Trophoblast cell (in vitro differentiated cells and primary cell): ENCODE measurements around the gene RAB6B.
A peak's percentile ranks its signal among the peaks of the same experiment; 100 is the strongest.

Source experiments
- DNase-seq, 2 donors: peaks; one replicate each; pipeline ENCODE4 v3.0.0-alpha.2; 2016
- H2AFZ ChIP-seq: 2 replicates; pipeline ENCODE4 v1.6.1; 2013; ENCODE audit warnings: low read length, moderate library complexity, mild to moderate bottlenecking; ENCODE audit not compliant: insufficient read depth, poor library complexity
- H2AK5ac ChIP-seq: 2 replicates; pipeline ENCODE4 v1.6.1; 2013; ENCODE audit warnings: mild to moderate bottlenecking, low read length
- H2BK120ac ChIP-seq: 2 replicates; pipeline ENCODE4 v1.6.1; 2013; ENCODE audit warnings: low read length, mild to moderate bottlenecking, moderate library complexity; ENCODE audit not compliant: insufficient read depth, poor library complexity
- H2BK12ac ChIP-seq: 2 replicates; pipeline ENCODE4 v1.6.1; 2013; ENCODE audit warnings: mild to moderate bottlenecking, low read length, moderate library complexity
- H2BK5ac ChIP-seq: 2 replicates; pipeline ENCODE4 v1.6.1; 2013; ENCODE audit warnings: low read length, low read depth, moderate library complexity, mild to moderate bottlenecking; ENCODE audit not compliant: poor library complexity
- H3K14ac ChIP-seq: 2 replicates; pipeline ENCODE4 v1.6.1; 2013; ENCODE audit warnings: mild to moderate bottlenecking, low read length
- H3K18ac ChIP-seq: 2 replicates; pipeline ENCODE4 v1.6.1; 2013; ENCODE audit warnings: mild to moderate bottlenecking, low read length
- H3K23ac ChIP-seq: 2 replicates; pipeline ENCODE4 v1.6.1; 2013; ENCODE audit warnings: low read length
- H3K27ac ChIP-seq: 2 replicates; pipeline ENCODE4 v1.5.1; 2013; ENCODE audit warnings: low read depth, mild to moderate bottlenecking, inconsistent platforms, low read length, moderate library complexity
- H3K27me3 ChIP-seq: 2 replicates; pipeline ENCODE4 v1.6.1; 2013; ENCODE audit warnings: inconsistent platforms, mild to moderate bottlenecking, low read length, moderate library complexity; ENCODE audit not compliant: insufficient read depth
- H3K36me3 ChIP-seq, 2 experiments: 1 replicate in 1 of 2; 2 replicates in 1 of 2; pipeline ENCODE4 v1.6.1; 2013; ENCODE audit warnings: low read length in 2 of 2, mild to moderate bottlenecking in 2 of 2, moderate library complexity in 1 of 2; ENCODE audit not compliant: insufficient read depth in 2 of 2, control insufficient read depth in 1 of 2
- H3K4ac ChIP-seq: 2 replicates; pipeline ENCODE4 v1.6.1; 2013; ENCODE audit warnings: low read depth, mild to moderate bottlenecking, low read length, moderate library complexity
- H3K4me1 ChIP-seq, 2 experiments: 1 replicate in 1 of 2; 2 replicates in 1 of 2; pipeline ENCODE4 v1.6.1; 2013; ENCODE audit warnings: low read length in 2 of 2, mild to moderate bottlenecking in 2 of 2, moderate library complexity in 1 of 2; ENCODE audit not compliant: insufficient read depth in 2 of 2, control insufficient read depth in 1 of 2
- H3K4me2 ChIP-seq: 2 replicates; pipeline ENCODE4 v1.6.1; 2013; ENCODE audit warnings: inconsistent platforms, mild to moderate bottlenecking, low read length, moderate library complexity
- H3K4me3 ChIP-seq: 2 replicates; pipeline ENCODE4 v1.5.1; 2013; ENCODE audit warnings: mild to moderate bottlenecking, low read depth, low read length, inconsistent platforms
- H3K79me1 ChIP-seq: one replicate; pipeline ENCODE4 v1.6.1; 2013; ENCODE audit warnings: low read length
- H3K79me2 ChIP-seq: 2 replicates; pipeline ENCODE4 v1.6.1; 2013; ENCODE audit warnings: low read length, mild to moderate bottlenecking; ENCODE audit not compliant: control insufficient read depth, insufficient read depth, poor library complexity
- H3K9ac ChIP-seq: 2 replicates; pipeline ENCODE4 v1.6.1; 2013; ENCODE audit warnings: mild to moderate bottlenecking, low read length
- H3K9me3 ChIP-seq: 2 replicates; pipeline ENCODE4 v1.6.1; 2013; ENCODE audit warnings: low read depth, mild to moderate bottlenecking, control low read depth, inconsistent platforms, low read length; ENCODE audit not compliant: insufficient read depth
- H4K12ac ChIP-seq: 2 replicates; pipeline ENCODE4 v1.6.1; 2013; ENCODE audit warnings: low read depth, mild to moderate bottlenecking, low read length, moderate library complexity
- H4K8ac ChIP-seq: 2 replicates; pipeline ENCODE4 v1.6.1; 2013; ENCODE audit warnings: low read depth, mild to moderate bottlenecking, low read length, moderate library complexity
- H4K91ac ChIP-seq: one replicate; pipeline ENCODE4 v1.6.1; 2013; ENCODE audit warnings: low read depth, mild to moderate bottlenecking, low read length, moderate library complexity
- WGBS: extraction: QIAGEN DNeasy Blood & Tissue Kit; methylation state at CpG from one replicate; pipeline ENCODE4 v1.1.7; 2013; ENCODE audit warnings: missing lambda C conversion rate; ENCODE audit not compliant: insufficient read length, insufficient coverage; ENCODE audit errors: extremely low coverage; 5-methylcytosine and 5-hydroxymethylcytosine counted together

The RAB6B gene

GRCh38 chr3:133820129-133820528 is 75.6 kb downstream of the RAB6B start:
- no peak overlapping the region for H3K4me2 ChIP-seq
- no peak overlapping the region for H3K9ac ChIP-seq
- H3K79me2 ChIP-seq: no peaks in the 10 kb centered on the region
- H4K12ac ChIP-seq: no peak overlapping the region
- no peak overlapping the region for H2BK12ac ChIP-seq
- no peak overlapping the region for H2BK120ac ChIP-seq
- peaks cover 5% of the 10 kb centered on the region for H3K9me3 ChIP-seq
- no peak overlapping the region for H2AFZ ChIP-seq
- H2BK5ac ChIP-seq: no peak overlapping the region
- DNase-seq: no peak
- H3K18ac ChIP-seq: no peak overlapping the region
- peaks cover 17 to 38% of the 10 kb centered on the region in 2 experiments for H3K36me3 ChIP-seq
- H3K23ac ChIP-seq: no peak overlapping the region
- no peak overlapping the region for H4K91ac ChIP-seq
- H3K27ac ChIP-seq: no peak overlapping the region
- no peak overlapping the region for H3K4ac ChIP-seq
- no peak overlapping the region for H2AK5ac ChIP-seq
- no peaks in the 10 kb centered on the region for H3K27me3 ChIP-seq
- no peak overlapping the region for H3K14ac ChIP-seq
- H4K8ac ChIP-seq: no peak overlapping the region
- no peak overlapping the region for H3K4me3 ChIP-seq
- no peaks in the 10 kb centered on the region for H3K79me1 ChIP-seq
- peaks cover 0 to 2% of the 10 kb centered on the region in 2 experiments for H3K4me1 ChIP-seq
- no CpG with 5 or more reads among the region's 4 CpGs for WGBS

- H3K27ac ChIP-seq: no peak overlapping the region
- no peak overlapping the region for H2AK5ac ChIP-seq
- H3K4ac ChIP-seq: no peak overlapping the region
- no peak overlapping the region for H4K12ac ChIP-seq
- no peak overlapping the region for H3K14ac ChIP-seq
- H2BK120ac ChIP-seq: no peak overlapping the region
- H2BK12ac ChIP-seq: no peak overlapping the region
- H2AFZ ChIP-seq: no peak overlapping the region
- no peaks in the 10 kb centered on the region for H3K79me1 ChIP-seq
- no peak overlapping the region for H3K18ac ChIP-seq
- peaks cover 2 to 3% of the 10 kb centered on the region in 2 experiments for H3K4me1 ChIP-seq
- no peak overlapping the region for H3K4me3 ChIP-seq
- H3K79me2 ChIP-seq: no peaks in the 10 kb centered on the region
- WGBS: no CpG with 5 or more reads among the region's 2 CpGs
- peak; percentile 60 to 79 for DNase-seq
- H4K8ac ChIP-seq: no peak overlapping the region
- no peak overlapping the region for H4K91ac ChIP-seq
- peaks cover 3 to 18% of the 10 kb centered on the region in 2 experiments for H3K36me3 ChIP-seq
- H2BK5ac ChIP-seq: no peak overlapping the region
- H3K27me3 ChIP-seq: no peaks in the 10 kb centered on the region
- H3K9ac ChIP-seq: no peak overlapping the region
- no peak overlapping the region for H3K23ac ChIP-seq
- no peak overlapping the region for H3K4me2 ChIP-seq
- no peaks in the 10 kb centered on the region for H3K9me3 ChIP-seq
Observed at GRCh38 chr3:133815386-133815785, 80.3 kb downstream of the RAB6B start.

GRCh38 chr3:133812872-133813271 is 82.8 kb downstream of the RAB6B start:
- Histone ChIP-seq H4K8ac (no peak overlapping the region), H3K14ac (no peak overlapping the region), H3K79me2 (no peaks in the 10 kb centered on the region), H2AFZ (no peak overlapping the region), H3K27me3 (no peaks in the 10 kb centered on the region), H2AK5ac (no peak overlapping the region), H4K12ac (no peak overlapping the region), H3K9ac (no peak overlapping the region), H3K27ac (no peak overlapping the region), H3K4me1 (peaks cover 2 to 3% of the 10 kb centered on the region in 2 experiments), H3K18ac (no peak overlapping the region), H3K4ac (no peak overlapping the region), H3K36me3 (peaks cover 3 to 12% of the 10 kb centered on the region in 2 experiments), H3K4me3 (no peak overlapping the region), H3K79me1 (no peaks in the 10 kb centered on the region), H3K4me2 (no peak overlapping the region), H4K91ac (no peak overlapping the region), H3K23ac (no peak overlapping the region), H2BK5ac (no peak overlapping the region), H2BK12ac (no peak overlapping the region), H2BK120ac (no peak overlapping the region), H3K9me3 (no peaks in the 10 kb centered on the region)
- no peak for DNase-seq
- no CpG with 5 or more reads among the region's 1 CpG for WGBS

GRCh38 chr3:133805702-133806475 is 89.8 kb downstream of the RAB6B start, which contains the start of gene SRPRB:
TSS of gene SRPRB (plus strand) at chr3:133805815. CDS start at chr3:133805849, 34 bp downstream.
- H2AFZ ChIP-seq: peak within 1 kb of the TSS; percentile 79
- peak within 1 kb of the TSS; percentile 76 for H4K8ac ChIP-seq
- peak within 1 kb of the TSS; percentile 42 for H3K9ac ChIP-seq
- no peaks in the 10 kb centered on the region for H3K27me3 ChIP-seq
- peak within 1 kb of the TSS; percentile 28 for H3K4ac ChIP-seq
- no peak within 1 kb of the TSS for H2AK5ac ChIP-seq
- peak within 1 kb of the TSS; percentile 65 for H3K18ac ChIP-seq
- H3K4me1 ChIP-seq: peaks cover 0 to 4% of the 10 kb centered on the region in 2 experiments
- no peak within 1 kb of the TSS for H2BK12ac ChIP-seq
- H3K9me3 ChIP-seq: no peaks in the 10 kb centered on the region
- peak within 1 kb of the TSS; percentile 82 for H3K4me2 ChIP-seq
- no peak within 1 kb of the TSS for H3K27ac ChIP-seq
- no peaks in the 10 kb centered on the region for H3K79me1 ChIP-seq
- H4K12ac ChIP-seq: no peak within 1 kb of the TSS
- no CpG with 5 or more reads among the region's 53 CpGs for WGBS
- H4K91ac ChIP-seq: peak within 1 kb of the TSS; percentile 78
- DNase-seq: peak; percentile 98 to 99
- no peak within 1 kb of the TSS for H2BK120ac ChIP-seq
- H3K36me3 ChIP-seq: peaks cover 3 to 5% of the 10 kb centered on the region in 2 experiments
- H3K79me2 ChIP-seq: peaks cover 4% of the 10 kb centered on the region
- peak within 1 kb of the TSS; percentile 93 for H3K4me3 ChIP-seq
- no peak within 1 kb of the TSS for H3K23ac ChIP-seq
- peak within 1 kb of the TSS; percentile 18 for H2BK5ac ChIP-seq
- peak within 1 kb of the TSS; percentile 38 for H3K14ac ChIP-seq
